Pancreas (tissue), 10 donors: Measurements from ENCODE around the gene AZGP1. TPM values are rescaled to one million over a fixed set of nuclear protein-coding genes. Genes with fewer than 3 reads are reported as not detected.
"Not testable (repeated sequence)": the region's sequence is repeated elsewhere in the genome, so short reads cannot be mapped to it uniquely, and the experiment has no call there.

Experiments
- ATAC-seq, 4 donors: fragments of 200-7000 bp; cut with Tn5 transposase; one replicate each; pipeline versions ENCODE4 v1.8.0 to v1.9.1; 2020; ENCODE audit warnings: mild to moderate bottlenecking in 4 of 4, moderate library complexity in 4 of 4
- DNase-seq, 6 donors: peaks; one replicate each; pipeline ENCODE4 v3.0.0-alpha.2; 2020
- FAIRE-seq: peaks from 2 replicates; lab custom pipeline; 2012; peaks lifted over from hg19 to GRCh38; lab: Jason Lieb, UNC
- H3K27ac ChIP-seq, 4 donors: fragments of 200-600 bp; sonication (generic); 1 replicate in 3 of 4; 2 replicates in 1 of 4; pipeline versions ENCODE4 v1.5.0 to v1.8.0; 2020
- H3K27me3 ChIP-seq, 4 donors: fragments of 200-600 bp; one replicate each; pipeline ENCODE4 v1.8.0; 2021
- H3K36me3 ChIP-seq, 3 donors: fragments of 200-600 bp; sonication (generic) in 1 of 3; one replicate each; pipeline versions ENCODE4 v1.5.0 to v1.8.0; 2020 to 2021
- H3K4me1 ChIP-seq, 3 donors: fragments of 200-600 bp; one replicate each; pipeline ENCODE4 v1.8.0; 2021
- H3K4me3 ChIP-seq, 4 donors: fragments of 200-600 bp; sonication (generic) in 2 of 4; one replicate each; pipeline versions ENCODE4 v1.5.0 to v1.8.0; 2020 to 2021
- H3K9me3 ChIP-seq, 4 donors: fragments of 200-600 bp; one replicate each; pipeline ENCODE4 v1.8.0; 2021
- WGBS, 2 donors: extraction: QIAGEN DNeasy Blood & Tissue Kit; methylation state at CpG; one replicate each; pipeline ENCODE4 v1.1.7; 2013; 5-methylcytosine and 5-hydroxymethylcytosine counted together
- intact Hi-C, 3 donors: fragments of 100-400 bp; cut with DNase I; formaldehyde crosslinking; loops; one replicate each; pipeline versions ENCODE4 v1.11.1 to v1.14.2; 2022
- polyA plus RNA-seq, 2 donors: library from polyadenylated mRNA; stranded (reverse); fragments of 200-250 nt; gene quantifications; one replicate each; pipeline ENCODE4 v1.2.3, GENCODE V29; 2013
- total RNA-seq, 6 donors: library from RNA; stranded (reverse); fragmentation: NEBNext Ultra II Directional in 4 of 6; extraction: Animal tissue kit (Norgen Biotek cat#: 25700) in 4 of 6; gene quantifications; one replicate each; pipeline versions ENCODE4 v1.2.1 to v1.2.4, GENCODE V29; 2021 to 2023
- TF ChIP-seq, protein P1 (sequence below), 4 donors: fragments of 200-600 bp; sonication (generic) in 3 of 4; IDR thresholded peaks; one replicate each; pipeline versions ENCODE4 v1.5.0 to v1.8.0; 2021; ENCODE audit warnings: antibody characterized with exemption in 4 of 4
- donor health status: healthy with polysubstance abuse.
- donor health status: DM: no; HTN: no; CAD: no; lungs with moderate emphysema.
- donor health status: DM: no; HTN: no; CAD: no.
- donor health status: control.
- donor health status: control.
- donor health status: Bipolar disorder and iron deficiency.
- donor health status: DM: yes; HTN: yes; CAD: no.
- donor health status: DM: no; HTN: no; CAD: no.
- donor health status: DM: no; HTN: no; CAD: no.
- donor health status: DM: yes; HTN: yes; CAD: no.

The AZGP1 gene
- total and polyA plus RNA-seq, 8 donors = 174 to 686 (median 235) TPM

DNA sequence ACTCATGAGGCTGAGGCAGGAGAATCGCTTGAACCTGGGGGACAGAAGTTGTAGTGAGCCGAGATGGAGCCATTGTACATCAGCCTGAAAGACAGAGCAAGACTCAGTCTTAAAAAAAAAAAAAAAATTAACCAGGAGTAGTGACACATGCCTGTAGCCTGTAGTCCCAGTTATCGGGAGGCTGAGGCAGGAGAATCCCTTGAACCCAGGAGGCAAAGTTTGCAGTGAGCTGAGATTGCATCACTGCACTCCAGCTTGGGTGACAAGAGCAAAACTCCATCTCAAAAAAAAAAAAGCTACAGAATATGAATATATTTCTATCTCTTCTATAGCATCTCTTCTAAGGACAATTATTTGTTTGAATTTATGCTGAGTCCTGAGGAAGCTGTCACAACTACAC, 6.5 kb downstream of the AZGP1 start:
- Histone ChIP-seq H3K27me3 (no peaks in the 10 kb centered on the region), H3K4me1 (peaks cover 0 to 5% (median 0%) of the 10 kb centered on the region in 3 donors), H3K4me3 (no peak overlapping the region), H3K9me3 (no peaks in the 10 kb centered on the region), H3K27ac (no peak overlapping the region), H3K36me3 (peaks cover 0 to 12% (median 0%) of the 10 kb centered on the region in 3 donors)
- DNase-seq (no peak), ATAC-seq (no peak), FAIRE-seq (no peak)
- TF ChIP-seq, protein P1, sequence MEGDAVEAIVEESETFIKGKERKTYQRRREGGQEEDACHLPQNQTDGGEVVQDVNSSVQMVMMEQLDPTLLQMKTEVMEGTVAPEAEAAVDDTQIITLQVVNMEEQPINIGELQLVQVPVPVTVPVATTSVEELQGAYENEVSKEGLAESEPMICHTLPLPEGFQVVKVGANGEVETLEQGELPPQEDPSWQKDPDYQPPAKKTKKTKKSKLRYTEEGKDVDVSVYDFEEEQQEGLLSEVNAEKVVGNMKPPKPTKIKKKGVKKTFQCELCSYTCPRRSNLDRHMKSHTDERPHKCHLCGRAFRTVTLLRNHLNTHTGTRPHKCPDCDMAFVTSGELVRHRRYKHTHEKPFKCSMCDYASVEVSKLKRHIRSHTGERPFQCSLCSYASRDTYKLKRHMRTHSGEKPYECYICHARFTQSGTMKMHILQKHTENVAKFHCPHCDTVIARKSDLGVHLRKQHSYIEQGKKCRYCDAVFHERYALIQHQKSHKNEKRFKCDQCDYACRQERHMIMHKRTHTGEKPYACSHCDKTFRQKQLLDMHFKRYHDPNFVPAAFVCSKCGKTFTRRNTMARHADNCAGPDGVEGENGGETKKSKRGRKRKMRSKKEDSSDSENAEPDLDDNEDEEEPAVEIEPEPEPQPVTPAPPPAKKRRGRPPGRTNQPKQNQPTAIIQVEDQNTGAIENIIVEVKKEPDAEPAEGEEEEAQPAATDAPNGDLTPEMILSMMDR (IDR thresholded peaks at IDR 0.05) = no peak
- intact Hi-C loops = no loop called here
- whole genome bisulfite sequencing, 2 donors = 91 to 92% methylated on average over 3 of the region's 3 CpGs

DNA sequence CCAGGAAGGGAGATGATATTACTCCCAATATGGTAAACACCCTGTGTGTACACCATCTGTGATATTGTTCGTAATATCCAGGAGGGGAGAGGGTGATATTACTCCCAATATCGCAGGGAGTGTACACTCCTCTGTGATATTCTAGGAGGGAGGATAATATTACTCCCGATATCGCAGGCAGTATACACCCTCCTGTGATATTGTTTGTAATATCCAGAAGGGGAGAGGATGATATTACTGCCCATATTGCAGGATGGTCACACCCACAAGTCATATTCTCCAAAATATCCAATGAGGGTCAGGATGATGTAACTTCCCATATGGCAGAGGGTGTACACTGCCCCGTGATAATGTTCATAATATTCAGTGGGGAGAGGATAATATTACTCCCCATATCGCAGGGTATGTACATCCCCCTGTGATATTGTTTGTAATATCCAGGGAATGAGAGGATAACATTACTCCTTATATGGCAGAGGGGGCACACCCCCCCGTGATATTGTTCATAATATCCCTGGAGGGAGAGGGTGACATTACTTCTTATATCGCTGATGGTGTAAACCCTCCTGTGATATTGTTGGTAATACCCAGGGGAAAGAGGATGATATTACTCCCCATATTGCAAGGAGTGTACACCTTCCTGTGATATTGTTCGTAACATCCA, 17.1 kb downstream of the AZGP1 start:
- H3K27me3 ChIP-seq = no peaks in the 10 kb centered on the region
- H3K9me3 ChIP-seq = no peaks in the 10 kb centered on the region
- WGBS, 2 donors = 81% methylated on average over 9 of the region's 9 CpGs
- no peak for FAIRE-seq
- TF ChIP-seq, protein P1 (IDR thresholded peaks at IDR 0.05) = no peak
- no peaks in the 10 kb centered on the region for H3K4me1 ChIP-seq
- no peak overlapping the region for H3K27ac ChIP-seq
- no peak overlapping the region for H3K4me3 ChIP-seq
- intact Hi-C loops = no loop called here
- DNase-seq = no peak
- no peaks in the 10 kb centered on the region for H3K36me3 ChIP-seq
- ATAC-seq = no peak

DNA sequence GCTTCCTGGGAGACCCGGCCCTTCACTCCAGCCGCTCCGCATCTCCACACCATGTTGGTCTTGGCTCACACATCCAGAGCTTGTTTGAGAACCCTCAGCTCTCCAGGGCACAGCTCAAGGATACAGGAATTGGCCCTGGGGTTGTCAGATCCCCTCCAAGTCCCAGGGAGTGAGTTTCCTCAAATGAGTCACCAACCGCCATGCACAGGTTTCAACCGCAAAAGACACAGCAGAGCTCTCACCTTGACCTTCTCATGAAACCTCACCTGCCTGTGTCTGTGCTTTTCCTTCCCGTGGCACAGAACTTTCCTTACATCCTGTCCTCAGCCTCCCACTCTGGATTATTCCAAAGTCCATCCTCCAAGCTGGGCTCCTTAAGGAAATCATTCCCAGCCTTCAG, 20.6 kb downstream of the AZGP1 start:
- Histone ChIP-seq H3K4me3 (no peak overlapping the region), H3K27ac (no peak overlapping the region)
- peak in 2 of 4 donors; percentile 18 to 50 for ATAC-seq

DNA sequence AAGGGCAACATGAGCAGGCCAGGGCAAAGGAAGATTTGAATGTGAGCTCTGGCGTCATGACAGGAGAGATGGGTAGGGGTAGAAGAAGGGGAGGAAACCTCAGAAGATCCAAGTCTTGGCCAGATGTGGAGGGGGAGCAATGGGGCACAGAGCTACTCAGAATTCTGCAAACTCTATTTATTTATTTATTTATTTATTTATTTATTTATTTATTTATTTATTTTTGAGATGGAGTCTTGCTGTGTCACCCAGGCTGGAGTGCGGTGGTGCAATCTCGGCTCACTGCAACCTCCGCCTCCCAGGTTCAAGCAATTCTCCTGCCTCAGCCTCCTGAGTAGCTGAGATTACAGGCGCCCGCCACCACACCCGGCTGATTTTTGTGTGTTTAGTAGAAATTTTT, 21.2 kb downstream of the AZGP1 start:
- H3K4me1 ChIP-seq, H3K4me3 ChIP-seq, H3K27ac ChIP-seq, ATAC-seq, DNase-seq, FAIRE-seq, H3K27me3 ChIP-seq, intact Hi-C loops, H3K36me3 ChIP-seq, H3K9me3 ChIP-seq: not testable (repeated sequence)
- 92 to 95% methylated on average over 7 of the region's 7 CpGs for WGBS, 2 donors

More for the DNA sequence above, 20.6 kb downstream of the AZGP1 start:
- no peak for DNase-seq
- Histone ChIP-seq H3K9me3 (no peaks in the 10 kb centered on the region), H3K36me3 (no peaks in the 10 kb centered on the region), H3K27me3 (no peaks in the 10 kb centered on the region), H3K4me1 (no peaks in the 10 kb centered on the region)
- no peak for FAIRE-seq
- intact Hi-C loops = no loop called here
- TF ChIP-seq, protein P1 (IDR thresholded peaks at IDR 0.05) = no peak
- 66 to 67% methylated on average over 6 of the region's 6 CpGs for WGBS, 2 donors

DNA sequence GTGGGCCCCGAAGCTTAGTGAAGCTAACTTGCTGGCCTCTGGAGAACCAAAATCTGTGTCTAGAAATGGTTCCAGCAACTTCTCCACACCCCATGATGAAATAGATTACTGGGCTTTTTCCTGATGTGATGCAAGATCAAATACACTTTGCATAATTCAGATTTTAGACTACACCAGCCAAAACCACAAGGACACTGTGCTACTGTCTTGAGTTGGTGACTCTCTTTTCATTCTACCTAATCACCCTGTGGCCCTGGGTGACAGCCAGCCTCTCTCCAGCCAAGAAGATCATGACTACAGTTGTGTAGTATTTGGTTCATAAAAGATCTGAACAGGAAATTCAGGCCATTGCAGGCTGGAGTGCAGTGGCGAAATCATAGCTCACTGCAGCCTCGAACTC, 22.2 kb downstream of the AZGP1 start:
- WGBS, 2 donors = 83 to 85% methylated on average over 3 of the region's 3 CpGs
- Histone ChIP-seq H3K36me3 (no peaks in the 10 kb centered on the region), H3K4me3 (no peak overlapping the region), H3K9me3 (no peaks in the 10 kb centered on the region), H3K27ac (no peak overlapping the region), H3K27me3 (no peaks in the 10 kb centered on the region), H3K4me1 (no peaks in the 10 kb centered on the region)
- ATAC-seq (peak in 3 of 4 donors; percentile 24 to 75 (median 58)), DNase-seq (peak in 1 of 6 donors; percentile 45), FAIRE-seq (no peak)
- TF ChIP-seq, protein P1 (IDR thresholded peaks at IDR 0.05) = no peak
- intact Hi-C loops = no loop called here

DNA sequence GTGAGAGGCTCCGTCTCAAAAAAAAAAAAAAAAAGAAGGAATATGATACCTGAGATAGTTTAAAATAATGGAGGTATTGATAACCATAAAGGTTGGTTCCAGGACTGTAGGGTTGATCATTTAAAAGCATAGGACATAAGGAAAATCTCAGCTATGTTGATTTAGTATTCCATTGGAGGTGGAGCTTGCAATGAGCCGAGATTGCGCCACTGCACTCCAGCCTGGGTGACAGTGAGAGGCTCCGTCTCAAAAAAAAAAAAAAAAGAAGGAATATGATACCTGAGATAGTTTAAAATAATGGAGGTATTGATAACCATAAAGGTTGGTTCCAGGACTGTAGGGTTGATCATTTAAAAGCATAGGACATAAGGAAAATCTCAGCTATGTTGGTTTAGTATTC, 23.2 kb downstream of the AZGP1 start:
- FAIRE-seq = peak; percentile 26
- not testable (repeated sequence) for ATAC-seq

DNA sequence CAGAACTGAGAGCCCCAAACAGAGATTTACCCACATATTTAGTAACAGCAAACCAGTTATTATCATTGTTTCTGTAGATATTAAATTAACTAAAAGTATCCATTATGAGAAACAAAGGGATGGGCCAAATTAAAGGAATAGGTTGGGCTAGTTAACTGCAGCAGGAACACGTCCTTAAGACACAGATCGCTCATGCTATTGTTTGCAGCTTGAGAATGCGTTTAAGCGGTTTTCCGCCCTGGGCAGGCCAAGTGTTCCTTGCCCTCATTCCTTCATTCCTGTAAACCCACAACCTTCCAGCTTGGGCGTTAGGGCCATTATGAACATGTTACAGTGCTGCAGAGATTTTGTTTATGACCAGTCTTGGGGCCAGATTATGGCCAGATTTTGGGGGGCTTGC, 25.0 kb downstream of the AZGP1 start:
- WGBS, 2 donors = 90 to 91% methylated on average over 6 of the region's 6 CpGs
- H3K36me3 ChIP-seq, H3K27me3 ChIP-seq, intact Hi-C loops, DNase-seq, ATAC-seq, FAIRE-seq, H3K4me1 ChIP-seq, H3K9me3 ChIP-seq, H3K27ac ChIP-seq, H3K4me3 ChIP-seq: not testable (repeated sequence)

More for the DNA sequence above, 23.2 kb downstream of the AZGP1 start:
- H3K27me3 ChIP-seq, H3K9me3 ChIP-seq, H3K36me3 ChIP-seq, H3K27ac ChIP-seq, H3K4me3 ChIP-seq, DNase-seq, H3K4me1 ChIP-seq, intact Hi-C loops: not testable (repeated sequence)
- WGBS, 2 donors = 72 to 79% methylated on average over 4 of the region's 4 CpGs
